DOHH2 (cell line): ENCODE measurements around the gene SIGLEC7.

Experiments
- EZH2phosphoT487 ChIP-seq: fragments of 200-600 bp; sonication (generic); IDR thresholded peaks from 2 replicates; pipeline ENCODE4 v1.6.1; 2017; ENCODE audit warnings: borderline replicate concordance, mild to moderate bottlenecking, antibody characterized with exemption, low read length, moderate library complexity, mixed read lengths
- TF ChIP-seq, protein P1 (sequence below): fragments of 200-600 bp; sonication (generic); IDR thresholded peaks from one replicate; pipeline ENCODE4 v1.5.1; 2014; ENCODE audit warnings: antibody characterized with exemption, mild to moderate bottlenecking, low read depth, low read length; ENCODE audit not compliant: poor library complexity, severe bottlenecking

DNA sequence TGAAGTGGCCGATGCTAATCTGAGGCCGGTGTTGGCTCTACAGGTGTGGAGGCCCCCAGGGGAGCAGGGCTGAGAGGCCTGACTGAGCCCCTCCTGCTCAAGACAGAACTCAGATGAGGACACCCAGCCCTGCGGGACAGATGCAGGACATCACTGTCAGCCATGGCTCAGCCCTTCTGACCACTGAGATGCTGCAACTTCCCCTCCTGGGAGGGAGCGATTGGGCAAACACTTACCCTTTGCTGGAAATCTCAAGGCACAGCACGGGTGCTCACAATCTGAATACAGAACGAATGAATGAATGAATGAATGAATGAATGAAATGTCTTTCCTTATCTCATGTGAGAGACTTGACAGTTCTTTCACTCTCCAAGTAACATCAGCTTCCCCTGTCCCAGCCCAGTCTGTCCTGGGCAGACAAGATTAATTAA, 3.5 kb upstream of the SIGLEC7 start:
- TF ChIP-seq, protein P1, sequence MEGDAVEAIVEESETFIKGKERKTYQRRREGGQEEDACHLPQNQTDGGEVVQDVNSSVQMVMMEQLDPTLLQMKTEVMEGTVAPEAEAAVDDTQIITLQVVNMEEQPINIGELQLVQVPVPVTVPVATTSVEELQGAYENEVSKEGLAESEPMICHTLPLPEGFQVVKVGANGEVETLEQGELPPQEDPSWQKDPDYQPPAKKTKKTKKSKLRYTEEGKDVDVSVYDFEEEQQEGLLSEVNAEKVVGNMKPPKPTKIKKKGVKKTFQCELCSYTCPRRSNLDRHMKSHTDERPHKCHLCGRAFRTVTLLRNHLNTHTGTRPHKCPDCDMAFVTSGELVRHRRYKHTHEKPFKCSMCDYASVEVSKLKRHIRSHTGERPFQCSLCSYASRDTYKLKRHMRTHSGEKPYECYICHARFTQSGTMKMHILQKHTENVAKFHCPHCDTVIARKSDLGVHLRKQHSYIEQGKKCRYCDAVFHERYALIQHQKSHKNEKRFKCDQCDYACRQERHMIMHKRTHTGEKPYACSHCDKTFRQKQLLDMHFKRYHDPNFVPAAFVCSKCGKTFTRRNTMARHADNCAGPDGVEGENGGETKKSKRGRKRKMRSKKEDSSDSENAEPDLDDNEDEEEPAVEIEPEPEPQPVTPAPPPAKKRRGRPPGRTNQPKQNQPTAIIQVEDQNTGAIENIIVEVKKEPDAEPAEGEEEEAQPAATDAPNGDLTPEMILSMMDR: no peak
- TF ChIP-seq EZH2phosphoT487: no peak
